Measurements from ENCODE around the gene CHRNB4. TPM values are rescaled to one million over a fixed set of nuclear protein-coding genes. Genes with fewer than 3 reads are reported as not detected.

The CHRNB4 gene
- total and polyA plus RNA-seq, 2 of the 8 experiments (the other 6 are each of a cell fraction or from before 2014, with no cell fraction given), result 2.4 to 4.5 TPM

DNA sequence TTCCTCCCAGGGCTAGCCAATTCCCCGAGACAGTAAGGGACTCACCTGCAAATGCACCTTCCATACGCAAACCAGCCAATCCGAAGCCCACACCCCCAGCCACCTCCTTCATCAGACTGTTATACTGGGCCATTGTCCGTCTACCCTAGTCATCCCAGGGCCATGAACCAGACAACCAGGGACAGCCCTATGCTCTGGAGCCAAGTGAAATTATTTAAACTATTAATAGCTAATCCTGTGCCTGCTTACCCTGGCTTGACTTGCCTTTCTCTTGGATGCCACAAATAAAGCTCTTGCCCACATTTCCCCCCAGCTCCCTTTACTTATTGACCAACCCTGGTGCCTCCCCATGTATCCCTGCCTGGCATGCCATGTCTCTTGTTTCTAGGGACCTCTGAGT lies 4.0 kb upstream of the CHRNB4 start:
- Histone ChIP-seq H3K14ac (ENCODE audit: insufficient read length) (no peak overlapping the region), H3K4ac (replicated peaks; ENCODE audit: insufficient read length, low read depth, low read length) (no peak overlapping the region), H4K5ac (ENCODE audit: insufficient read length, low read depth, low read length) (no peak overlapping the region), H2BK15ac (ENCODE audit: low read length) (no peak overlapping the region), H3K9ac (replicated peaks in 1 of 4; ENCODE audit: extremely low read depth in 1 of 4, low read depth in 3 of 4, low read length in 3 of 4) (no peak overlapping the region), H3K23ac (ENCODE audit: insufficient read length) (no peak overlapping the region), H4K8ac (ENCODE audit: extremely low read depth, insufficient read depth, low read length) (no peak overlapping the region), H3K79me2 (ENCODE audit: control insufficient read depth in 1 of 2, insufficient read depth in 2 of 2, low read length in 2 of 2) (no peaks in the 10 kb centered on the region), H2BK12ac (ENCODE audit: low read depth, low read length) (no peak overlapping the region), H2BK20ac (ENCODE audit: low read length) (no peak overlapping the region), H2BK120ac (replicated peaks; ENCODE audit: low read depth, low read length) (no peak overlapping the region), H3K27me3 (replicated peaks in 1 of 4; ENCODE audit: control insufficient read depth in 3 of 4, extremely low read depth in 1 of 4, insufficient read depth in 3 of 4, low read length in 3 of 4) (peaks cover 0 to 3% (median 3%) of the 10 kb centered on the region in 4 experiments; a peak in 2 of 7 replicates), H4K91ac (replicated peaks; ENCODE audit: insufficient read length, low read length) (no peak overlapping the region), H2AK5ac (ENCODE audit: low read depth, low read length) (no peak overlapping the region), H3K9me3 (ENCODE audit: insufficient read depth in 2 of 2, low read depth in 1 of 2, low read length in 1 of 2) (no peaks in the 10 kb centered on the region), H3K56ac (replicated peaks; ENCODE audit: insufficient read length, low read depth, low read length) (no peak overlapping the region), H4K20me1 (replicated peaks in 1 of 2; ENCODE audit: control insufficient read depth in 1 of 2, insufficient read depth in 2 of 2, low read length in 2 of 2) (no peaks in the 10 kb centered on the region), H3K4me1 (replicated peaks in 1 of 4; ENCODE audit: control insufficient read depth in 3 of 4, insufficient read depth in 4 of 4, low read length in 3 of 4) (peaks cover 2 to 16% (median 7%) of the 10 kb centered on the region in 4 experiments; a peak in 6 of 7 replicates), H3K23me2 (ENCODE audit: low read depth, low read length) (peaks cover 7% of the 10 kb centered on the region; the same call in 1 of the 2 replicates), H3K36me3 (ENCODE audit: control insufficient read depth in 2 of 4, insufficient read depth in 4 of 4, low read length in 3 of 4) (no peaks in the 10 kb centered on the region), H2AFZ (ENCODE audit: low read length) (no peak overlapping the region), H3K4me3 (ENCODE audit: extremely low read depth in 1 of 4, insufficient read depth in 2 of 4, low read depth in 3 of 4, low read length in 4 of 4) (no peak overlapping the region), H3K79me1 (ENCODE audit: low read depth, low read length) (no peaks in the 10 kb centered on the region), H2BK5ac (ENCODE audit: low read depth, low read length) (no peak overlapping the region), H3K18ac (ENCODE audit: extremely low read depth, low read length) (no peak overlapping the region), H3K4me2 (ENCODE audit: insufficient read depth in 1 of 2, low read depth in 2 of 2, low read length in 2 of 2) (no peak overlapping the region), H3K27ac (ENCODE audit: low read depth, low read length) (no peak overlapping the region)
- 88% methylated on average over 4 of the region's 4 CpGs; no CpG with 5 or more reads in 1 of the 2 experiments for WGBS, 2 experiments (ENCODE audit: extremely low coverage in 1 of 2, insufficient coverage in 1 of 2, insufficient read length in 1 of 2, insufficient replicate concordance in 2 of 2, low coverage in 1 of 2, low lambda C conversion rate in 2 of 2, missing lambda C conversion rate in 1 of 2)
- DNase-seq (ENCODE audit: low read depth in 1 of 2, low spot score in 2 of 2) (no peak), FAIRE-seq (no peak)
- CTCF ChIA-PET (ENCODE audit: partially characterized antibody), result interaction anchor here (0.8 to 1.8 kb wide), 5 partner anchors 9 to 533 kb away, joined by 3 to 5 read pairs (median 3); no protein-coding TSS in a partner anchor
- TF ChIP-seq, protein P1, sequence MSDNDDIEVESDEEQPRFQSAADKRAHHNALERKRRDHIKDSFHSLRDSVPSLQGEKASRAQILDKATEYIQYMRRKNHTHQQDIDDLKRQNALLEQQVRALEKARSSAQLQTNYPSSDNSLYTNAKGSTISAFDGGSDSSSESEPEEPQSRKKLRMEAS (IDR thresholded peaks at IDR 0.05), result no peak
- TF ChIP-seq MAFK (IDR thresholded peaks at IDR 0.05; ENCODE audit: low read depth, low read length), result no peak
- POLR2A ChIA-PET (ENCODE audit: partially characterized antibody), result no interaction called here
